Activated naive CD4-positive, alpha-beta T cell treated with anti-CD3 and anti-CD28 coated beads, Interleukin-2, amount 50 U/mL, for 16 hours (primary cell): ENCODE data around the gene GPR89A.
"Not testable (repeated sequence)": the region's sequence is repeated elsewhere in the genome, so short reads cannot be mapped to it uniquely, and the experiment has no call there.

ENCODE experiments used
- DNase-seq: peaks from one replicate; pipeline ENCODE4 v3.0.0-alpha.2; 2020

GPR89A gene

DNA sequence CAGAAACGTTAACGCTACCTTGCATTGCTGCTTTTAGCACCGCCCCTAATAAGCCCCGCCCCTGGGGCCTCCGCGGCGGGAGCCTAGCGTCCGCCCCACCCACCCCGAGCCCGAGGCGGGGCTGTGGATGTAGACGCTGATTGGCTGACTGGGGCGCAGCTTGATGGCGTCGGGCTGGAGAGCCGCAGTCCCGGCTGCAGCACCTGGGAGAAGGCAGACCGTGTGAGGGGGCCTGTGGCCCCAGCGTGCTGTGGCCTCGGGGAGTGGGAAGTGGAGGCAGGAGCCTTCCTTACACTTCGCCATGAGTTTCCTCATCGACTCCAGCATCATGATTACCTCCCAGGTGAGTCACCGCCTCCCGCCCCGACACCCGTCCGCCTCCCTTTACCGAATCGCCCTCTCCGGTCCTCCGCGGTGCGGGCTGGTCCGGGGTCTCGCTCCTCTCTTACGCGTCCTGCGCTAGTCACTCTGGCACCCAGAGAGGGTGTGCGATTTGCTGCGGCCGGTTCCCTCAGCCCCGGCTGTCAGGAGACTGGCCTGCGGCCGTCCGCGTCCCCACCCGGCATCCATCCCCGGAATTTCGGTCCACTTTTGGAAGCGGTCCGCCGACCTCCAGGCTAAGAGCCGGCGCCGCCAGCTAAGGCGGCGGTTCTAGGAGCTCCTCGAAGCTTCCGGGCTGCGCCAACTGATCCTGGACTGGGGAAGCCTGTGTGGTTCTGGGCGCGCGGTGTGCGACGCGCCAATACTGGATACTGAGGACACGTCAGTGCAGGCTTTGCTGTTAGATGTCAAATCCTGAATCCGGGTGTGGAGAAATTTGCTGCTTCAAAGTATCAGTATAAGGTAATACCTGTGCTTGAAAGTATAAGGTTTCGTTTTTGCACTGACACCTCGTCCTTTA, at the start of gene GPR89A:
TSS of gene GPR89A (plus strand) at position 156 of the 901 bp plus-strand sequence. CDS start at position 302, 146 bp downstream.
- DNase-seq: peak; percentile 98

- DNase-seq: not testable (repeated sequence)
Observed at GRCh38 chr1:145586820-145587219, 21.0 kb upstream of the GPR89A start.

DNA sequence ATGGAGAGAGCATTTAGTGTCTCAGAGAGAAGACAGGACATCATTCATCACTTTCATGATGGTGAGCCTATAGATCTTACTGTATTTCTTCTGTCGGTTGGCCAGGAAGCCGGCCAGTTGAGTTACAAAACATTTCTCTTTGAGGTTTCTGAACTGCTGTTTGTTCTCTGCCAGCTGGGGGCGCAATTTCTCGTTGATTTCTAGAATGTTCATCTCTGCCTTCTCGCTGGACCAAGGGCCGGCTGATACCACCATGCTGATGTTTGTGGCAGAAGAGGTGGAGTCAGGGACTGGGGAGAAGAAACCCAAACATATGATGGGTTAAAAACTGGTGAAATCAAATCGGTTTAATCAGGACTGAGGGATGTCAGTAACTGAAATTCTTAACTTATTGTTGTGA, 17.0 kb upstream of the GPR89A start:
- peak; percentile 40 for DNase-seq

GRCh38 chr1:145592347-145592746, 15.4 kb upstream of the GPR89A start:
- DNase-seq: not testable (repeated sequence)

GRCh38 chr1:145595421-145595820, 12.4 kb upstream of the GPR89A start:
- not testable (repeated sequence) for DNase-seq

DNA sequence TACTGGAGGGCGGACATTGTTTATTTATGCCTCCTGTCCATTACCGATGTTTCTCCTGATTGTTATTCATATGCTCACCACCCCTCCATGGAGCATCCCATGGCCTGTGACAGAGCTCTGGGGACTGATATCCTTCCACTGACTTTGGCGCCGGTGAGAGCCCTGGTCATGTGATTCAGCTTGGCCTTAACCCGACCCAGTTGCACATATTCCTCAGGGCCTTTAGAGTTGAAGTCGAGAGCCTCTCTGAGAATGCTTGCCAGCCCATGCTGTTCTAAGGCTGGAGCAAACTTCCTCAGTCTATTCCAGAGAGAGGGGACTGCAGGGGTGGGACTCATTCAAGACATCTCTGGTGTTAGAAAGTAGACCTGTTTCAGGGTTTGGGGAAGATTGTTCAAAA, 11.6 kb upstream of the GPR89A start:
- not testable (repeated sequence) for DNase-seq

DNA sequence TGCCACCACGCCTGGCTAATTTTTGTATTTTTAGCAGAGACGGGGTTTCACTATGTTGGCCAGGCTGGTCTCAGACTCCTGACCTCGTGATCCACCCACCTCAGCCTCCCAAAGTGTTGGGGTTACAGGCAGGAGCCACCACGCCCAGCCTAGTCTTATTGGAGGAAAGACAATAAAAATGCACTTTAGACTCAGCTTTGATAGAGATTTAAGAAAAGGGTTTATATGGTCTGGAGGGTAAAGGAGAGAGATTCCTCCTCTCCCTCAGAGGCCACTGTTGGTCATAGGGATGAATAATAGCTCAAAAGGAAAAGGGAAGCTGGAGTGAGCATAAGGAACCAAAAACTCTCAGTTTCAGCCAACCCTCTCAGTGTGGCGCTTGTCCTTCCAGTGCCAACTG, 8.4 kb upstream of the GPR89A start:
- not testable (repeated sequence) for DNase-seq

GRCh38 chr1:145601593-145601992, 6.2 kb upstream of the GPR89A start:
- no peak for DNase-seq

GRCh38 chr1:145606840-145607239, 948 bp upstream of the GPR89A start:
- not testable (repeated sequence) for DNase-seq

DNA sequence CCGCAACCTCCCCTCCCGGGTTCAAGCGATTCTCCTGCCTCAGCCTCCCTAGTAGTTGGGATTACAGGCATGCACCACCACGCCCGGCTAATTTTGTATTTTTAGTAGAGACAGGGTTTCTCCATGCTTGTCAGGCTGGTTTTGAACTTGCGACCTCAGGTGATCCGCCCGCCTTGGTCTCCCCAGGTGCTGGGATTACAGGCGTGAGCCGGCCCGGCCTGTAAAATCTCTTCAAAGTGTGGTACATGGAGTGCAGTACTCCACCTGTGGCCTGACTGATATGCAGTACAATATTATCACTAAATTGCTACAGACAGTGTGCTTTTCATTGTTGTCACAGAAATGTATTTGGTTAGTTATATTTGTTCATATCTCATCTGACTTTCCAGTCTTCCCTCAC, 499 bp upstream of the GPR89A start:
- DNase-seq: not testable (repeated sequence)

DNA sequence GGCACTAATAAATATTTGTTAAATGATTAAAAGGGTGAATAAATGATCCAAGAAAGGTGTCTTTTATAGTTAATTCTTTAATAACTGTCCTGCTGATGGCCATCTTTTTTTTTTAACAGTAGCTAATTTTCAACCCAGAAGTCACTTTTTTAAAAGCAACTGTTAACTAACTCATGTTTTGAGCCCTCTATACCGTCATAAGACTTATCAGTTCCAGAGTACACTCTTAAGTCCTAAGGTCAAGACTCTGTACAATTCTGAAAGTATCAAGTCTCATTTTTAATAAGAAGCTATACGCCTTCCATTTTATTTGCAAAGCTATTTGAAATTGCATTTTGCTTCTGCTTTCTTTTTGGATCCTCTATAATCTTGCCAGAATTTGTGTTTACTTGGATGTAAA, 3.0 kb downstream of the GPR89A start:
- DNase-seq: not testable (repeated sequence)

DNA sequence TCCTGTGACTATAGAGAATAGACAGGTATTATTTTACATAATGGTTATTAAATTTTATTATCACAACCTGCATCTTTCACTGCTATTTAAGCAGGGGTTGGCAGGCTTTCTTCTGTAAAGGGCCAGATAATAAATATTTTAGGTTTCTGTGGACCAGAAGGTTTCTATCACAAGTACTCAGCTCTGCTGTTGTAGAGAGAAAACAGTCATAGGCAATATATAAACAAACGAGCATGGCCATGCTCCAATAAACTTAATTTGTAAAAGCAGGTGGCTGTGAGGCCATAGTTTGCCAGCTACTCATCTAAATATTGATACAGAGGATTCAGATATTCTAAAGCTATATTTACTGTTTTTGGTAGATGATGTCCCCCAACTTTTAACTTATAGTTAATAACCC, 12.3 kb downstream of the GPR89A start:
- DNase-seq: not testable (repeated sequence)

GRCh38 chr1:145622177-145622576, 14.4 kb downstream of the GPR89A start:
- DNase-seq: not testable (repeated sequence)

- not testable (repeated sequence) for DNase-seq
Observed at GRCh38 chr1:145636237-145636636, 28.4 kb downstream of the GPR89A start.

- DNase-seq: not testable (repeated sequence)
Observed at GRCh38 chr1:145641886-145642285, 34.1 kb downstream of the GPR89A start.

- not testable (repeated sequence) for DNase-seq
Observed at GRCh38 chr1:145643990-145644389, 36.2 kb downstream of the GPR89A start.

- DNase-seq: not testable (repeated sequence)
Observed at GRCh38 chr1:145656245-145656943, 48.6 kb downstream of the GPR89A start.

DNA sequence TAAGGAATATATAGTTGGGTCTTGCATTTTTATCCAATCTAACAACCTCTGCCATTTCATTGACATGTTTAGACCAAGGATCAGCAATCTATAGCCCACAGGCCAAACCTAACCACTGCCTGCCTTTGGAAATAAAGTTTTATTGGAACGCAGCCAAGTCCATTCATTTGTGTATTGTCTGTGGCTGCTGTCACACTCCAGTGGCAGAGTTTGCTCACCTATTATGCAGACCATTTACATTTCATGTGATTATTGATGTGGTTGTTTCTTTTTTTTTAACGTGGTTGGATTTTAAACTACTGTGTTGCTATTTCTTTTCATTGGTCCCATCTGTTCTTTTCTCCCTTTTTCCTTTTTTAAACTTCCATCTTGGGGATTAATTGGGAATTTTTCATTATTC, 54.7 kb downstream of the GPR89A start:
- not testable (repeated sequence) for DNase-seq

DNA sequence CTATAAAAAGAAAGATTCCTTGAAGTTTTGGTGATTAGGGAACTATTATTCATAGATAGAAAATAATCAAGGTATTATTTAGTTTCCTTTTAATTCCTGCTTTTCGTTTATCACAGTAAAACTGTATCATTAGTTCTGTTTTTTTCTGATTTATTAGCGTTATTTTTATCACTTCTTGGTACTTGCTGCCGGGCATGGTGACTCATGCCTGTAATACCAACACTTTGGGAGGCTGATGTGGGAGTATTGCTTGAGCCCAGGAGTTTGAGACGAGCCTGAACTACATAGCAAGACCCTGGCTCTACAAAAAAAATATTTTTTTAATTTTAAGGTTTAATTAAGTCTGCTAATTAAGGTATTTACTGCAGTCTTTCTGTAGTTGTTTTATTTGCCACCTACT, 57.2 kb downstream of the GPR89A start:
- not testable (repeated sequence) for DNase-seq

- DNase-seq: not testable (repeated sequence)
Observed at GRCh38 chr1:145670995-145671745, 63.4 kb downstream of the GPR89A start.

- DNase-seq: not testable (repeated sequence)
Observed at GRCh38 chr1:145673217-145673616, 65.4 kb downstream of the GPR89A start.

DNA sequence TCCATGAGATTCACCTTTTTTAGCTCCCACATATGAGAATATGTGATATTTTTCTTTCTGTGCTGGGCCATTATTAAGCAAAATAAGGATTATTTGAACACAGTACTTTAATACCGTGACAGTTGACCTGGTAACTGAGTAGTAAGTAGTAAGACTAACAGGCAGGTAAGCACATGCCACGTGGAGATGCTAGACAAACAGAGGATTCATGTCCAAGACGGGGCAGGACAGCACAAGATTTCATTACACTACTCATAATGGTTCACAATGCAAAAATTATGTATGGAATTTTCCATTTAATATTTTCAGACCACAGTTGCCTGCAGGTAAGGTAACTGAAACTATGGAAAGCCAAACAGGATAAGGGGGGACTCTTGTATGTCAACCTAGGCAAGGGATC, 77.1 kb downstream of the GPR89A start:
- not testable (repeated sequence) for DNase-seq

DNA sequence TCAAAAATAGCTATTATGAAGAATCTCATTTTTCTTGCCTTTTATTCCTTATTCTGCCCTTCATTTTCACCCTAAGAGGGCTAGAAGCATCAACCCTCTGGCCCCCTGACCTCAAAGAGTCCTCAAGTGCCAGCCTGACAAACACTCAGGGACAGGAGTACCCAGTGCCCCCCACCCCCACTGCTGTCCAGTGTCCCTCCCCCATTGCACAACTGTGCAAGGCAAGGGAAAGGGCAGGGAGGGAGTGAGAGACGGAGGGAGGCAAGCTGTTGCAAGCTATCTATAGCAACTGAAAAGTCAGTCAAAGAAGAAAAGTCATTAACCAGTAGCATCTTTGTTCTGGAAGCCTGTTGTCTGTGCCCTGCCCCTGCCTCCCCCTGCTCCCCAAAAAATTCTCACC, 78.3 kb downstream of the GPR89A start:
- not testable (repeated sequence) for DNase-seq
